Gastroesophageal sphincter (tissue), 3 donors: ENCODE measurements around the gene SGIP1.

Source experiments
- CTCF ChIP-seq, 4 experiments: fragments of 200-600 bp in 2 of 4; fragments of 450-650 bp in 2 of 4; sonication (generic) in 1 of 4; IDR thresholded peaks; one replicate each; pipeline ENCODE4 v1.5.1; 2017 to 2019; ENCODE audit warnings: antibody characterized with exemption in 4 of 4, mild to moderate bottlenecking in 2 of 4, moderate library complexity in 2 of 4
- EP300 ChIP-seq: sonication (generic); formaldehyde crosslinking; IDR thresholded peaks from one replicate; pipeline ENCODE4 v1.6.1; 2017; ENCODE audit warnings: antibody characterized with exemption, mild to moderate bottlenecking
- POLR2A ChIP-seq, 2 donors: fragments of 450-650 bp; IDR thresholded peaks; one replicate each; pipeline ENCODE4 v1.6.1; 2017; ENCODE audit warnings: antibody characterized with exemption in 2 of 2, mild to moderate bottlenecking in 2 of 2, moderate library complexity in 1 of 2
- POLR2AphosphoS5 ChIP-seq: sonication (generic); formaldehyde crosslinking; IDR thresholded peaks from one replicate; pipeline ENCODE4 v1.6.1; 2017; ENCODE audit warnings: antibody characterized with exemption

GRCh38 chr1:66526991-66527390 is 7.0 kb upstream of the SGIP1 start:
- no peak for TF ChIP-seq CTCF (IDR thresholded peaks at IDR 0.05)
- TF ChIP-seq EP300, result no peak
- no peak for TF ChIP-seq POLR2AphosphoS5
- no peak for TF ChIP-seq POLR2A (IDR thresholded peaks at IDR 0.05)
